ENCODE results near the gene FOXC1. TPM values are rescaled to one million over a fixed set of nuclear protein-coding genes. Genes with fewer than 3 reads are reported as not detected.

FOXC1 gene
- 1 to 10 TPM in 10 of 12 donors, not detected in 2; 1.6 to 4.9 (median 2.3) TPM for polyA plus RNA-seq (ENCODE audit: insufficient read length in 12 of 12)
- long read RNA-seq, donor 1, result 0 reads
- long read RNA-seq, donor 2, result 0 reads
- long read RNA-seq, donor 3, result 0 reads
- long read RNA-seq, donor 4, result 0 reads
- long read RNA-seq, donor 5, partial matches to known transcripts, result 0 of 5 reads
- long read RNA-seq, donor 5, other reads (novel, unspliced or antisense), result 0 of 5 reads
- long read RNA-seq, donor 6, partial matches to known transcripts, result 0 of 4 reads
- long read RNA-seq, donor 6, other reads (novel, unspliced or antisense), result 0 of 4 reads
- long read RNA-seq, donor 7, result 0 reads
- long read RNA-seq, donor 8, result 0 reads
- long read RNA-seq, donor 9, partial matches to known transcripts, result 0 of 1 reads
- long read RNA-seq, donor 9, other reads (novel, unspliced or antisense), result 0 of 1 reads
- long read RNA-seq, donor 10, partial matches to known transcripts, result 0 of 2 reads
- long read RNA-seq, donor 10, other reads (novel, unspliced or antisense), result 0 of 2 reads
- long read RNA-seq, donor 11, transcript FOXC1-202 (1 exons, 3,831 nt), result major isoform, 6 of 7 reads
- long read RNA-seq, donor 11, partial matches to known transcripts, result 0 of 7 reads
- long read RNA-seq, donor 11, other reads (novel, unspliced or antisense), result 0 of 7 reads

- peak; percentile 89 for DNase-seq
Observed at GRCh38 chr6:1609648-1610496, at the start of gene FOXC1. TSS of gene FOXC1 (plus strand) at chr6:1609915. CDS start at chr6:1610446, 531 bp downstream.

DNA sequence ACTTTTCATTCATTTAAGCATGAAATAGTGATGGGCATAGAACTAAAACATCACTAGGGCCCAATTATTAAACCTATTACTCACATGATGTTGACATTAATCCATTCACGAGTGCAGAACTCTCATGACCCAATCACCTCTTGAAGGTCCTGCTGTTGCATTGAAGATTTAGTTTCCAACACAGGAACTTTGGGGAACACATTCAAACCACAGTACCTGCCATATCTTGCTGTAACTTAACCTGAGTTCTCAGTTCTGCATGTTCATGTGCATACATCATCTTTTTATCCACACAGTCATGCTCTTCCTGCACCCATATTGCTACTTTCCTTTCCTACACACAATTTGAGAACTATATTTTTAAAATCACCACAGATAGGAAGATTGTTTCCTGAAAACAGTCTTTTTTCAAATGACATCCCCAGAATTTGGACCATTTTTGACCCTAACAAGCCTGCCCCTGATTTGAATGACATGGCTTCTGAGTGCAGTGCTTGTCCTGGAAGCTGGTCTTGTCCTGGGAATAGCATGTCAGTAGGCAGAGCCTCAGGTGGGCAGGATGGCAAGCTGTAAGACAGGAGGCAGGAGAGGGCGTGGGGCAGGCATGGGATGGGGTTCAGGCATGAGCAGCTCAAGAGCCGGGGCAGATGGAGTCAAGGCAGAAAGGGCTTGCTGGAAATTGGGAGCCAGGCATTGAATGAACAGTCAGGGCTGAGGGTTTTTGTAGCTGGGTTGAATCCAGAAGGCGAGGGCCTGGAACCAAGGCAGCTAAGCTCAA lies 49.2 kb upstream of the FOXC1 start:
- DNase-seq, result no peak

- DNase-seq, result no peak
Observed at GRCh38 chr6:1561355-1561754, 48.4 kb upstream of the FOXC1 start.

DNA sequence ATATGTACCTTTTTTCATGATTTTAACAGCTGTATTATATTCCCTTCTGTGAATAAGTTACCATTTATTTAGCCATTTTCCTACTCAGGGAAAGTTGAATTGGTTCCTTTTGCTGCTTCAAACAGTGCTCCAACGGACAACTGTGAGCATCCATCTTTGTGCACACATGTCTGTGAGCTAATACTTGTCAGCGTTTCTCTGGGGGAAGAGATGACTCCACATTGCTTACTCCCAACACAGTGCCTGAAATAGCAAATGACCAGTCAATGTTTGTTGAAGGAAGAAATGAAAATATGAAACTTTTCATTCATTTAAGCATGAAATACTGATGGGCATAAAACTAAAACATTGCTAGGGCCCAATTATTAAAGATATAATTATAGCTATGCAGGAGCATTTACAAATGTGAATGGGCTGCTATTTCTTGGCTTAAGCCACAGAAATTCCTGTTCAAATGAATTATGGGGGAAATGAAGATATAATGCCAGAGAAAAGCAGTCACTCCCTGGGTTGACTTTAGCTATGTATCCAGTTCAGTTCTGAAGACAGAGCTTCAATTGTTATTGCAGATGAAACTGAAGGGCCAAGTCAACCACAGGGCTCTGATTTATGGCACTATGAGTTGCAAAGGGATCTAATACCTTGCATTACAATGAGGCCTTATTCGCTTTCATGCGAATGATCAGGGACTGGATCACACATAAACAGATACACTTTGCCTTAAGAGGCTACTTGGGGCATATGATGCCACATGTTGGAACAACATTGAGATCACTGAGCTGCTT lies 47.4 kb upstream of the FOXC1 start:
- no peak for DNase-seq

DNA sequence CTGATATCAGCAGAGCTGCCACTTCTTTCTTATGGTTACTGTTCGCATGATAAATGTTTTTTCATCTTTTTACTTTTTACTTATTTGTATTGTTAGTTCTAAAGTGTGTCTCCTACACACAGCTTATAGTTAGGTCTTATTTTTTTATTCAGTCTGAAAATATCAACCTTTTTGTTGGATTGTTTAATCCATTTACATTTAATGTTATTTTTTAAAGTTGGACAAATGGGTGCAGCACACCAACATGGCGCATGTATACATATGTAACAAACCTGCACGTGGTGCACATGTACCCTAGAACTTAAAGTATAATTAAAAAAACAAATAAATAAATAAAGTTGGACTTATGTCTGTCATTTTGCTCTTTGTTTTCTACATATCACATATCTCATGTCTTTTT lies 40.3 kb upstream of the FOXC1 start:
- DNase-seq, result no peak

- no peak for DNase-seq
Observed at GRCh38 chr6:1570848-1571247, 38.9 kb upstream of the FOXC1 start.

DNA sequence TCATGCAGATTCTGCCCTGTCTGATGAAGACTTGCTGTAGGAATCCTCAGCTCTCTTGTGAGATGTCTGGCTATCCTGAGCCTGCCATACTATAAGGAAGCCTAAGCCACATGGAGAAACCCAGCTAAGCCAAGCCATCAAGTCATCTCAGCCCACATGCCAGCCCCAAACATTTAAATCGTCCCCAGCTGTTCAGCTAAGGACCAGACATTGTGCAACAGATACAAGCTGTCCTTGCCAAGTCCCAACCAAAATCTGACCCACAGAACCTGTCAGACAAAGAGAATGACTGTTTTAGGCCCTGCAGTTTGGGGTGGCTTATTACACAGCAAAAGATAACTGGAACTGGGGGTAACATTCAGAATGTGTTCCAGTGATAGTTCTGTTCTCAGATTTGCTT lies 36.8 kb upstream of the FOXC1 start:
- DNase-seq, result no peak

GRCh38 chr6:1574083-1574761 lies 35.5 kb upstream of the FOXC1 start:
- no peak for DNase-seq

DNA sequence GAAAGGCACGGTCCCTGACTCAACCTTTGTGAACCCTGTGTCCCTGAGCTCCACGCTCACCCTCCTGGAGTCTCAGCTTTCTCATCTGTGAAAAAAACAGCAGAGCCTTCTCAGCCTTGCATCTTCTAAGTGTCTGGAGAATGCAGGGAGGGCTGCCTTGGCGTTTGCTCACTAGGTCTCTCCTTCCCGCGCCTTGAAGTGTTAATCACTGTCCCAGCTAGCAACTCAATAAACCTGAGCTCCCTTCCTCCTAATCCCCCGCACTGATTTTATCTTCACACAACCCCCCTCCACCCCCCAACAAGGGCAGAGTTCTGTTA lies 34.9 kb upstream of the FOXC1 start:
- no peak for DNase-seq

DNA sequence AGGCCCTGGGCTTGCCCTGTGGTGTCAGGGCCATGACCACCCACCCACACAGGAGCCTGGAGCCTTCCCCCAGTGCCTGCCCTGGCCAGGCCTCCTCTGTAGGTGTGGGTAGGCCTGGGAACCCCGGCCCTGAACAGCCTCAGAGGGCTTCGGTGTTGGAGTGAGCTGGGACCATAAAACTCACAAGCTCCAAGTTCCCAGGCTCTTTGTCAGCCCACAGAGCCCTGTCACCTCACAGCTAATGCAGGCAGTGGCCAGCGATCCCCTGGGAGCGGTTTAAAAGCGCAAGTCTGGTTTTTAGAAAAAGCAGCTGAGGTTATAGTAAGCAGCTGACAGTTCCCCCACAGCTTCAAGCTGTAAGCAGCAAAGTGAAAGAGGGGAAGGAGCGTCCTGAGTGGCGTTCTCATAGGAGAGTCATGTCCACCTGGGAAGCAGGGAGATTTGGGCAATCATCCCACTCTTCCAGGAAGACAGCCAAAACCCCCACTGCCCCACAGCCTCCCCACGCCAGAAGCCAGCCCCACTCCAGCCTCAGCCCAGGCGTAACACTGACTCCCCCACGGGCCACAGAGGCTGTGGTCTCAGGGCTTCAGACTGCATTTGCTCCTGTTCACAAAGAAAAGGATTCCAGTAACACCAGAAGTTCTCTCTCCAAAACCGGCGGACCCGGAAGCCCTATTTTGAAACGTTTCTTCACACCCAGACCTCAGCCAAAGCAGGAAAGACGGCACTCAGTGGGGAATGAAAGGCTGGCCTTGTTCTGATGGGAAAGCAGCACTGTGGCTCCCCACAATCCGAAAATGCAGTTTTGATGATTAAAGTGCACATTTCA lies 34.3 kb upstream of the FOXC1 start:
- DNase-seq, result peak; percentile 55

DNA sequence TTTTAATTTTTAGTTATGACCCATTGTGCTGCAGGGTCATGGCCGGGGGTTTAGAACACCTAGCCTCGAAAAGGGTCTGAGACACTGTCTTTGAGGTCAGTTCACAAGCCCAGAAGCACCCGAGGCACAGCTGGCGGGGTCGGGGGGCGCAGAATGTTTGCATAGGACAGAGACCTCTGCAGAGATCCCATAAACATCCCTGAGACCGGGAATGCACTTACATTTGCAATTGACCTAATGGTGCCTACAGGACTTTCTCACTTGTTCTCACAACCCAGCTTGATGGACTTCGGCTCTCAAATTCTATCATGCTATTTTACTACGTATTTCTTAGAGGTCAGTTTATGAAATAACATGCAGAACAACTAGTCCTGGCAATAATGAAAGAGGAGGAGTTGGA lies 33.5 kb upstream of the FOXC1 start:
- no peak for DNase-seq

DNA sequence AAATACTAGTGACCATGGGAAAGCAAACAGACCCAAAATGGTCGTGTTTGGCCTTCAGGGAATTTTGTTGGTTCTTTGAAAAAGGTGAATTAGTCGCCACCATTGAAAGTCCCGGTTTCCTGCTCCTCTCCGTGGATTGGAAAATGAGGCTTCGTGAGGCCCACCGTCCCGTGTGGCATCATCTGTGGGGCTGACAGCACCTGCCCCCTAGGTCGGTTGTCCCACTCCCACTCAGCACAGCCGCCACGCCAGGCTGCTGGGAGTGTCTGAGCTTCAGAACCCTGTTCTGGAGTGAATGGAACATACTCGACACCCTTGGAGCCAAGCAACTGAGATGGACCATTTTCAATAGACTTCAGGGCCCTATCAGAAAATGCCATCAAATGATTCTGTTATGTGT lies 33.0 kb upstream of the FOXC1 start:
- DNase-seq, result no peak

DNA sequence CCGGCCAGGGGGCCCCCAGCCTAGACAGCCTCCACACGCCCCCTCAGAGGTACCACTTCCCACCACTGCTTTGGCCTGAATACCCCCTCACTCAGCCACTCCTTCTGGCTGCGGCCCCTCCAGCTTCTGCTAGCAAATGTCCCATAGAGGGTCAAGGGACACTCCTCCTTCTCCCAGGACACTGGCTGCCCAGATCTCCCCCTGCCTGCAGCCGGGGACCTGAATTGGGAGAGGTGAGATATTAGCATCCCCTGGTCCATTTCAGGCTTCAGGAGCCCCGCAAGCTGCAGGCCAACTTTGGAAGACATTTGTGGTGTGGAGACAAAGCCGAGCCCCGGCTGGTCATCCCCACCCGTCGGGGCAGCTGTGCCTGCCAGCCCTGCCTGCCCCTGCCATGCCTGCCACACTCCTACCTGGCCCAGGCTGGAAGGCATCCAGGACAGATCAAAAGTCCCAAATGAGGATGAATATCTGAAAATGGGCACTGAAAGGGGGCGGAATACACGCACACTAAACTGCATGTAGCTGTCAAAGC lies 32.5 kb upstream of the FOXC1 start:
- no peak for DNase-seq

- no peak for DNase-seq
Observed at GRCh38 chr6:1577896-1578745, 31.6 kb upstream of the FOXC1 start.

DNA sequence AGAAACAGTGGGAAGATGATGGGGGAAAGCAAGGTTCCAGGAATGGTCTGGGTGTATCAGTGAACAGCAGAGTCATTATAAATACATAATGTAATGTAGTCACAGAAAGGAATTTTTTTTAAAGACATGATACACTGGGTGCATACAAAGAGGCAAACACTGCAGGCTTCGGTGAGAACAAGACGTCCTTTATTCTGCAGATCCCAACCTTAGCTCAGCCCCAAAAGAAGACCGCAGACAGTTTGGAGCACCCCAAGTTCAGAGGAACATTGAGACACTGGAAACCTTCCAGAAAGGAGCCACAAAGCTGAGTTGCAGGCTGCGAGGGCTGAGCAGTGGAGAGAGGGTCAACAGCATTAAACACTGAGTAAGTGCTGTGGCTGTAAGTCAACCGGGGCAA lies 30.6 kb upstream of the FOXC1 start:
- DNase-seq, result no peak

- no peak for DNase-seq
Observed at GRCh38 chr6:1580109-1580508, 29.6 kb upstream of the FOXC1 start.

GRCh38 chr6:1580585-1580984 lies 29.1 kb upstream of the FOXC1 start:
- no peak for DNase-seq

All from muscle of arm (tissue), 14 donors.